HG03469 (cell line): ENCODE measurements around the gene CAMK1D.

ENCODE experiments used
- ATAC-seq: cut with Tn5 transposase; IDR thresholded peaks from one replicate; pipeline ENCODE4 v1.9.1; 2021; ENCODE audit warnings: mild to moderate bottlenecking, moderate library complexity, moderate number of reproducible peaks; ENCODE audit not compliant: unreplicated experiment

CAMK1D gene

GRCh38 chr10:12684784-12685183 lies 335.4 kb downstream of the CAMK1D start:
- ATAC-seq, result no peak

GRCh38 chr10:12685261-12686058 lies 336.1 kb downstream of the CAMK1D start:
- no peak for ATAC-seq

- no peak for ATAC-seq
Measured at GRCh38 chr10:12687996-12688395, 338.6 kb downstream of the CAMK1D start.

DNA sequence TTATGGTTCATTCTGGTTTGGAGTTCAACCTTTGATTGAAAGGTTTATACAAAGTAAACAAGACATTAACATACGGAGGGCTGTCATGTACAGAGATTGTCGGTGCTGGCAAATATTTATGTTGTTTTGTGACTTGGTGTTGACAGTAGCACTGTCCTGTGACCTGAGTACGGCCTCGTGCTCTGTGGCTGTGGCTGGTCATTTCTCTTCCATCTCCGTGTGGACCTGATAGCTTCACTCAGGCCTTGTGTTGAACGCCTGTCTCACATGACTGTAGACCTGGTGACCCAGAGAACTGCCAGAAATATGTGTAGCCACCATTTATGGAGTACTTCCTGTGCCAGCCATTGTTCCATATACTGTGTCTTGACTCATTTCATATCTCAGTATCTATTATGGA lies 340.5 kb downstream of the CAMK1D start:
- ATAC-seq, result no peak

DNA sequence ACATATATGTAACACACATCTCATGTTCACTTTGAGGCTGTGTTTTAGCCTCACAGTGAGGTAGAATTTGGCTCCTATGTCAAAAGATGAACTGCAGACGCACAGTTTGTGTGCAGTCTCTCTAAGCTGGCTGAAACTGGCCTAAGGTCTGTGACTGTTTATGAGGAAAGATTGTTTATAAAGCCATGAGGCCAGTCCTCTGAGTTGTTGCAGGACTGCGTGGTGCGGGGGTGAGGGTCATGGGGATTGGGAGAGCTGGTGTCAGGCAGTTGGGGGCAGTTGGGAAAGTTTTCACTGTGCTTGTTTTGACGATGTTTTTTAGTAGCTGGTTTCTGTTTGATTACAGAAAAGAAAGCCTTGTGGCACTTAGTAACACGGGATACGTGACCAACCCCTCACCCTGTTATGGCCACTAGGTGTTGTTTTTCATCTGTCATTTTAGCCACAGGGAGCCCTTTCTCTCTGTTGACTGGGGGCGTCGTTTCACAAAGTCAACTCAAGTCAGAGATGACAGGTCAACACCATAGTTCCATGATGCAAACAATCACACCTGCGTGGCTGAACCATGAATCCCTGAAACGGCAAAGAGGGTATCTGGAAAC lies 341.3 kb downstream of the CAMK1D start:
- no peak for ATAC-seq

DNA sequence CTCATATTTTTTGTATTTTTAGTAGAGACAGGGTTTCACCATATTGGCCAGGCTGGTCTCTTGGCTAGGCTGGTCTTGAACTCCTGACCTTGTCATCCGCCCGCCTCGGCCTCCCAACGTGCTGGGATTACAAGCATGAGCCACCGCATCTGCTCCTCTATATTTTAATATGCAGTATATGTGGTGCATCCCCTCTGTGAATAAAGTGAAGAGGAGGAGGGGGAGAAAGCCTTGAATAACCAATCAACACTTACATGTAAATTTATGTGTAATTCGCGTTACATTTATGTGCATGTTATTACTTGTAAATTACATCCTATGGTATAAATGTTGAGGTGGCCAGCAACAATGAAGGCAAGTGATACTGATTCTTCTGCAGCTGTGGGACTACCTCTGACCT lies 342.2 kb downstream of the CAMK1D start:
- no peak for ATAC-seq

DNA sequence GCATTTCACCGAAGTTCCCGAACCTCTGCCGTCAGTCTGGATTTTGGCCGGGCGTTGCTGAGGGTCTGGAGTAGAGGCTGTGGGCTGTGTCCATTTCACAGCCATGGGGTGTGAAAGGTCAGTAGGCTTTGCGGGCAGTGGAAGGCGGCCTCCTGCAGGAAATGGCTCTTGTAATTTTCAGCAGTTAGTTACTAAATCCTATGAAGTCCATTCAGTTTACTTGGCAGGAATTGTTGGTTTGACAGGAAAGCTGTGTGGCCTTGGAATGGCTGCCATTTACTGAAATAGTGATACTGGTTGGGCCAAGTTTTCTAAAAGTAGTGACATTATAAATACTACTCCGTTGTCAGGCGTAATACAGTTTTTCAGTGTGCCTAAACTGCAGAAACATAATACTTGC lies 348.4 kb downstream of the CAMK1D start:
- ATAC-seq, result no peak

- ATAC-seq, result no peak
Measured at GRCh38 chr10:12699258-12699700, 349.9 kb downstream of the CAMK1D start.

GRCh38 chr10:12699781-12700556 lies 350.6 kb downstream of the CAMK1D start:
- ATAC-seq, result no peak

DNA sequence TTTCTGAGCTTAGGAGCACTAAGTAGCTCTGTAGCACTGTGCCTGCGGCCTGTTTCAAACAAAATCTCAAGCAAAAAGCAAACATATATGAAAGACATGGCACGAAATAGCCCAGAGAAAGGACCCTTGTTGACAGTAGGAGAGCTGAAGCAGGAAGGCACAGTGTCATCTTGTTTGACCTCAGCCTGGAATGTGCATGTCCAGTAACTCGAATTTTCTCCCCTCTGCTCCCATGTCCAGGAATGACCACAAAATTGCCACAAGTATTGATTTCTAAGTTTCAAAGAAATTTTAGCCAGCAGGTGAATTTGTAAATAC lies 351.2 kb downstream of the CAMK1D start:
- ATAC-seq, result no peak

- no peak for ATAC-seq
Measured at GRCh38 chr10:12701696-12702095, 352.3 kb downstream of the CAMK1D start.

DNA sequence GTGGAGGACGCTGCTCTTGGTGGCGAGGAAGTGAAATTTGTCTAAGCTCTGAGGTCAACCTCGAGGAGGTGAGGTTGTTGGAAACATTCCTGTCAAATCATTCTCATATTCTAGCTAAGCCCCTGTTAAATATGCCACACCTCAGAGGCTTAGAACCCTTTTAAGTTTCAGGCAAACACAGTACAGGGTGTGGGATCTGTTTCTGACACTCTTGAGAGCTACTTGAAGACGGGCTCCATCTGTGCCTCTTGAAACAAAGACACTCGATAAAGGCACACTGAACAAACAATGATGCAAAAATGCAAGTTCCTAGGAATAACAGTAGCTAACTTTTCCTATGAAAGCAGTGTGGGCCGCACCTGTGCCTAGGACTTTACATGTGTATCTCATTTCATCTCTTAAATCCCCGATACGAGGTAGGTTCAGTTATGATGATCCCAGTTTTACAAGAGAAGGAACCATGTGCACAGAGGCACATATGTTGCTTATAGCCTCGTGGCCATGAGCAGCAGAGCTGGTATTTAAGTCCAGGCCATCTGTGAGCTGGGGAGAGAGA lies 352.9 kb downstream of the CAMK1D start:
- ATAC-seq, result no peak

DNA sequence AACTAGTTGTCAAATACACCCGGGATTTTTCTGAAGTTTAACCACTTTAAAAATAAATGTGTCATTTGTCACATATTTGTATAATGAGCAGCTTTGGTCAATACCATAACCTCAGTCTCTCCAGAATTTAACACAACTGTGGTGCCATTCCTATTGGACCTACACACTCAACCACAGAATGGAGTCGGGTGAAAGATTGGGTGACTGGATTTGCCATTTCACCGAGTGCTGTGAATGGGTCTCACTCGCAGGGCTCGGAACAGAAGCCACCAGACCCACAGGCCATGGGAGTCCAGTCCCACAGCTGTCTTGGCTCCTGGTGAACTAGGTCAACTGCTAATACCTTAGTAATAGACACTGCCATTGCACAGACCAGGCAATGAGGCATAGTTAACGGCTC lies 353.8 kb downstream of the CAMK1D start:
- no peak for ATAC-seq

DNA sequence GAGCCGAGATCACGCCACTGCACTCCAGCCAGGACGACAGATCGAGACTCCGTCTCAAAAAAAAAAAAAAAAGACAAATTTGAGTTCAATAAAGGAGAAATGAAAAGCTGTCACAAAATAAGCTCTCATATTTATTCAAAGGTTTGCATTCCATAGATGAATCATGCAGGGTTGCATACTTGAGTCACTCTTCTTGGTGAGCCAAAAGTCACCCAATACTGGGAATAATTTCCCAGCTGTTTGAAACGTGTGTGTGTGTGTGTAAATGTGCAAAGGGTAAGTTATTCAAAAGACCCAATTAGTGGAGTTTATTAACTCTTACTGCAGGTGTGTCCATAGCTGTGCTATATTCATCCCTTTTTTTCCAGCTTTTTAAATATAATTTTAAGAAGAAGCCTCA lies 354.5 kb downstream of the CAMK1D start:
- ATAC-seq, result no peak

- no peak for ATAC-seq
Measured at GRCh38 chr10:12704488-12704887, 355.1 kb downstream of the CAMK1D start.

DNA sequence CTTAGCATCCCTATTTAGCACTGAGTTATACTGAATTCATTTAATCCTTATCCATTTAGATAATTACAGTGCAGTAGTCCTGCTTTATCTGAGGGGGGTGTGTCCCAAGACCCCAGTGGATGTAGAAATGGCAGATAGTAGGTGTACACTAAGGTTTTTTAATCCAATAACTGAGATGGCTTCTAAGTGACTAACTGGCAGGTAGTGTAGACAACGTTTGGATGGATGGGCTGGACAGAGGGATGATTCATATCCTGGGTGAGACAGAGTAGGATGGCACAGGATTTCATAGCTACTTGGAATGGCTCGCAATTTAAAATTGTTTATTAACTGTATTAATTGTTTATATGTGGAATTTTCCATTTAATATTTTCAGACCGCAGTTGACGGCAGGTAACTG lies 356.6 kb downstream of the CAMK1D start:
- ATAC-seq, result no peak

DNA sequence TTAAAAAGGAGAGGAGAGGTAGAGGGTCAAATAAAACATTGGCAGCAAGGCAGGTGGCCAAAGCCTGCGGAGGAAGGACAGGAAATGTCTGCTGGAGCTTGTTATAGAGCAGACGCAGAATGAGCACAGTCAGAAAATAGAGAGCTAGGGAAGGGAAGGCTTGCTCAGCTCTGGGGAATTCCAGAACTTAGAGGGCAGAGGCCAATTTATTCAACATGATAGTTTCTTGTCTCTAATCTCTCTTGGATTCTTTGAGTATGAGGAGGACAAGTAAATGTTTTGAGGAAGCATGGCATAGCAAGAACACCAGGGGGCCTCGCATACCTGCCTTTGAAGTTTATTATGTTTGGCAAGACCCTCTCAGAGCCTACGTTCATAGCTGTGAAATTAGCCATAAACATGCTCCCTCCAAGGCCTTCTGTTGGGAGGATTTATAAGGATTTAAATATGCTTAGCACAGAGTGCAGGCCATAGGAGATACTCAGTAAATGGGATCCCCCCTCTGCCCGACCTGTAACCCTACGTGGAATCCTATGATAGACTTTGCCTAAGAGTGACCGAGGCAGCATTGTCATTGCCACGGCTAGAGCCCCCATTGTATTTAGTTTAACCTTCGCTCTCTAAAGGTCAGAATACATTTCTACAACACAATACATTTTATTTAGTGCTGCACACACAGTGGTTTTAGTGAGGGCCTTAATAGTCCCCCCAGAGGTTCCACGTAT lies 358.3 kb downstream of the CAMK1D start:
- no peak for ATAC-seq

- no peak for ATAC-seq
Measured at GRCh38 chr10:12709000-12709401, 359.7 kb downstream of the CAMK1D start.

GRCh38 chr10:12709521-12709963 lies 360.2 kb downstream of the CAMK1D start:
- no peak for ATAC-seq

- no peak for ATAC-seq
Measured at GRCh38 chr10:12710157-12710556, 360.8 kb downstream of the CAMK1D start.
